Osteoblast (primary cell): ENCODE results near the gene BARX2. TPM values are rescaled to one million over a fixed set of nuclear protein-coding genes. Genes with fewer than 3 reads are reported as not detected.

Experiments used
- DNase-seq: peaks from one replicate; pipeline ENCODE4 v3.0.0; 2011; ENCODE audit warnings: low spot score, mixed read lengths; ENCODE audit not compliant: insufficient read length; ENCODE audit errors: missing footprints
- H2AFZ ChIP-seq: 2 replicates; pipeline ENCODE4 v1.6.0; 2011; ENCODE audit warnings: mild to moderate bottlenecking, low read length
- H3K27ac ChIP-seq: 2 replicates; pipeline ENCODE4 v1.5.1; 2011; ENCODE audit warnings: mild to moderate bottlenecking, low read depth, low read length, moderate library complexity
- H3K27me3 ChIP-seq: 2 replicates; pipeline ENCODE4 v1.6.0; 2012; ENCODE audit warnings: mild to moderate bottlenecking, control low read depth, inconsistent platforms, low read length, moderate library complexity; ENCODE audit not compliant: insufficient read depth
- H3K36me3 ChIP-seq: 2 replicates; pipeline ENCODE4 v1.5.1; 2011; ENCODE audit warnings: mild to moderate bottlenecking, low read length, control low read depth, moderate library complexity; ENCODE audit not compliant: insufficient read depth
- H3K4me1 ChIP-seq: 2 replicates; pipeline ENCODE4 v1.5.1; 2011; ENCODE audit warnings: mild to moderate bottlenecking, low read length, control low read depth, moderate library complexity; ENCODE audit not compliant: insufficient read depth
- H3K4me2 ChIP-seq: 2 replicates; pipeline ENCODE4 v1.6.0; 2011; ENCODE audit warnings: mild to moderate bottlenecking, low read length; ENCODE audit not compliant: insufficient read depth
- H3K4me3 ChIP-seq: fragments of 200-600 bp; sonication (generic); 3 replicates; pipeline ENCODE4 v1.5.1; 2012; ENCODE audit warnings: mild to moderate bottlenecking, low read length, inconsistent platforms; ENCODE audit not compliant: insufficient read depth
- H3K79me2 ChIP-seq: 2 replicates; pipeline ENCODE4 v1.6.0; 2012; ENCODE audit warnings: mild to moderate bottlenecking, low read length, control low read depth, inconsistent platforms; ENCODE audit not compliant: insufficient read depth
- H3K9me3 ChIP-seq: 2 replicates; pipeline ENCODE4 v1.5.1; 2011; ENCODE audit warnings: low read depth, low read length, control low read depth
- H4K20me1 ChIP-seq: 2 replicates; pipeline ENCODE4 v1.6.0; 2012; ENCODE audit warnings: mild to moderate bottlenecking, low read length, control low read depth; ENCODE audit not compliant: insufficient read depth
- total RNA-seq: library from RNA; depleted of rRNA; stranded (reverse); fragments of >200 nt; gene quantifications from 2 replicates; pipeline ENCODE4 v1.2.3, GENCODE V29; 2012
- TF ChIP-seq, protein P1 (sequence below): IDR thresholded peaks from 2 replicates; pipeline ENCODE4 v1.5.1; 2011; ENCODE audit warnings: mild to moderate bottlenecking, low read depth, low read length, moderate library complexity; ENCODE audit errors: extremely low read depth

BARX2 gene
- total RNA-seq, 1 donor: not detected

DNA sequence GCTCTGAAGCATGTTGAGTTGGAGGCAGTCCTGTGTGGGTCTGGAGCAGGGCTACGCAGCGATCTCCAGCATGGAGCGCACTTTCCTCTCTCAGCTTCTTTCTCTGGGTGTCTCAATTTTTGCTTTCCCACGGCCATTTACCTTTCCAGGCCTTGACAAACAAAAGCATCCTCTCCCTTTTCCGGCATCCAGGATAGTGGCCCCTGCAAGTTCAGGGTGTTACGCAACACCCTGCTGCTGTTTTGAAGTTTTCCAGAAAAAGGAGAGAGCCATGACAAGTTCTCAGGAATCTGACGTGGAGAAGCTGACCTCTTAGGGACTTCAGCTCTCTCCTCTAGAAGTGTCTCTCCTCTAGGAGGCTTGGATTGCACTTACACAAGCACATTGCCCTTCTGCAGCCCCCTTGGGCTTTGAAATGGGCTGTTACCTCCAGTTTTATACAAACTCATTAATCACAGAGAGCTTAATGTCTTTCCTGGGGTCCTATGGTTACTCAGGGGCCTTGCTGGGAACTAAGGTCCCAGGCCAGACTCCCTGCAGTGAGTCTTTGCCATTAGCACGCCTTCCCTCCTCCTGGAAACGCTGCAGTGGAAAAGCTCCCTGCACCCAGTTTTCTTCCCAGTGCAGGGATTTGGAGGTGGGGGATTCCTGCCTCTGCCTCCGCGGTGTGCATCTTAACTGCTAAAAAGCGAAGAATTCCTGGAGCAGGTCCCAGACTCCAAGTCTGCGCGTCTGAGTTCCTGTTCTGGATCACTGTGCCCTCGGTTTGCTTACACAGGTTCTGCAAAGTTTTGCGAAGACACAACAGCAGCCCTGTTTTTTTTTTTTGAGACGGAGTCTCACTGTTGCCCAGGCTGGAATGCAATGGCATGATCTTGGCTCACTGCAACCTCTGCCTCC is 80.4 kb downstream of the BARX2 start:
- Histone ChIP-seq H3K4me2 (no peak overlapping the region), H2AFZ (no peak overlapping the region), H3K27me3 (no peaks in the 10 kb centered on the region), H3K9me3 (no peaks in the 10 kb centered on the region), H3K4me3 (no peak overlapping the region), H4K20me1 (no peaks in the 10 kb centered on the region), H3K79me2 (no peaks in the 10 kb centered on the region), H3K27ac (no peak overlapping the region), H3K36me3 (no peaks in the 10 kb centered on the region), H3K4me1 (no peaks in the 10 kb centered on the region)
- TF ChIP-seq, protein P1, sequence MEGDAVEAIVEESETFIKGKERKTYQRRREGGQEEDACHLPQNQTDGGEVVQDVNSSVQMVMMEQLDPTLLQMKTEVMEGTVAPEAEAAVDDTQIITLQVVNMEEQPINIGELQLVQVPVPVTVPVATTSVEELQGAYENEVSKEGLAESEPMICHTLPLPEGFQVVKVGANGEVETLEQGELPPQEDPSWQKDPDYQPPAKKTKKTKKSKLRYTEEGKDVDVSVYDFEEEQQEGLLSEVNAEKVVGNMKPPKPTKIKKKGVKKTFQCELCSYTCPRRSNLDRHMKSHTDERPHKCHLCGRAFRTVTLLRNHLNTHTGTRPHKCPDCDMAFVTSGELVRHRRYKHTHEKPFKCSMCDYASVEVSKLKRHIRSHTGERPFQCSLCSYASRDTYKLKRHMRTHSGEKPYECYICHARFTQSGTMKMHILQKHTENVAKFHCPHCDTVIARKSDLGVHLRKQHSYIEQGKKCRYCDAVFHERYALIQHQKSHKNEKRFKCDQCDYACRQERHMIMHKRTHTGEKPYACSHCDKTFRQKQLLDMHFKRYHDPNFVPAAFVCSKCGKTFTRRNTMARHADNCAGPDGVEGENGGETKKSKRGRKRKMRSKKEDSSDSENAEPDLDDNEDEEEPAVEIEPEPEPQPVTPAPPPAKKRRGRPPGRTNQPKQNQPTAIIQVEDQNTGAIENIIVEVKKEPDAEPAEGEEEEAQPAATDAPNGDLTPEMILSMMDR: no peak
- no peak for DNase-seq

DNA sequence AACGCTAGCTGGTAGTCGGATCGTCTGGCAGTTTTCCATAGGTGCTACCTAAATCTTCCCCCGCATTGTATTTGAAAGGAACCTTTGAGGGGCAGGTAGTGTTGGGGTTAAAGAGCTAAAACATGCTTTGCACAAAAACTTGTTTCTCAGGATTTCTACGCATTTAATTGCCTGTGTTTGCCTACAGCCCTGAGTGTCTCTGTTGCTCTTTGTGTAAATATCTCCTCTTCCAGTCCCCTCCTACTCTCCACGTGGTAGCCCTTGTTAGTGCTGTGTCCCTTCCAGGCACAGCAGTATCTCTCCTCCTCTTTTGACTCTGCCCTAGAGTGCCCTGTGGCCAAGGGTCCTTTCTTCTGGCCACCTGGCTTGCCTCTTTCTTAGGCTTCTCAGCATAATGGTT is 81.7 kb downstream of the BARX2 start:
- Histone ChIP-seq H3K4me2 (no peak overlapping the region), H3K79me2 (no peaks in the 10 kb centered on the region), H3K27me3 (no peaks in the 10 kb centered on the region), H3K4me3 (no peak overlapping the region), H3K36me3 (no peaks in the 10 kb centered on the region), H3K9me3 (no peaks in the 10 kb centered on the region), H2AFZ (no peak overlapping the region), H3K27ac (no peak overlapping the region), H3K4me1 (no peaks in the 10 kb centered on the region), H4K20me1 (no peaks in the 10 kb centered on the region)
- TF ChIP-seq, protein P1: no peak
- no peak for DNase-seq

GRCh38 chr11:129458278-129458677 is 82.6 kb downstream of the BARX2 start:
- no peaks in the 10 kb centered on the region for H3K36me3 ChIP-seq
- TF ChIP-seq, protein P1: no peak
- H2AFZ ChIP-seq: no peak overlapping the region
- no peak for DNase-seq
- no peaks in the 10 kb centered on the region for H3K4me1 ChIP-seq
- no peaks in the 10 kb centered on the region for H3K79me2 ChIP-seq
- no peaks in the 10 kb centered on the region for H3K27me3 ChIP-seq
- no peak overlapping the region for H3K4me2 ChIP-seq
- H3K4me3 ChIP-seq: no peak overlapping the region
- no peak overlapping the region for H3K27ac ChIP-seq
- no peaks in the 10 kb centered on the region for H3K9me3 ChIP-seq
- H4K20me1 ChIP-seq: no peaks in the 10 kb centered on the region

GRCh38 chr11:129458756-129459535 is 83.3 kb downstream of the BARX2 start:
- H3K36me3 ChIP-seq: no peaks in the 10 kb centered on the region
- TF ChIP-seq, protein P1: no peak
- H3K9me3 ChIP-seq: no peaks in the 10 kb centered on the region
- H3K4me1 ChIP-seq: no peaks in the 10 kb centered on the region
- H3K27me3 ChIP-seq: no peaks in the 10 kb centered on the region
- H3K27ac ChIP-seq: no peak overlapping the region
- no peak overlapping the region for H3K4me3 ChIP-seq
- H4K20me1 ChIP-seq: no peaks in the 10 kb centered on the region
- no peak overlapping the region for H2AFZ ChIP-seq
- H3K4me2 ChIP-seq: no peak overlapping the region
- H3K79me2 ChIP-seq: no peaks in the 10 kb centered on the region
- DNase-seq: no peak
